Small intestine (tissue), 7 donors: Measurements from ENCODE around the gene TPST2. TPM values are rescaled to one million over a fixed set of nuclear protein-coding genes. Genes with fewer than 3 reads are reported as not detected.
"Not testable (repeated sequence)": the region's sequence is repeated elsewhere in the genome, so short reads cannot be mapped to it uniquely, and the experiment has no call there.

Source experiments
- DNase-seq, 2 donors: peaks; one replicate each; pipeline versions ENCODE4 v3.0.0 to v3.0.0-alpha.2; 2013
- FAIRE-seq: peaks from 2 replicates; lab custom pipeline; 2012; peaks lifted over from hg19 to GRCh38; lab: Jason Lieb, UNC
- H3K27ac ChIP-seq, 3 donors: one replicate each; pipeline ENCODE4 v1.5.1; 2013; ENCODE audit warnings: low read length in 2 of 3, mild to moderate bottlenecking in 2 of 3, control low read depth in 1 of 3, inconsistent platforms in 1 of 3, low read depth in 1 of 3, moderate library complexity in 1 of 3
- H3K27me3 ChIP-seq, 3 donors: one replicate each; pipeline ENCODE4 v1.6.1; 2013; ENCODE audit warnings: low read length in 3 of 3, inconsistent platforms in 1 of 3; ENCODE audit not compliant: control insufficient read depth in 3 of 3, insufficient read depth in 3 of 3
- H3K36me3 ChIP-seq, 3 donors: one replicate each; pipeline ENCODE4 v1.6.1; 2013; ENCODE audit warnings: low read length in 3 of 3, inconsistent platforms in 1 of 3, low read depth in 1 of 3, mild to moderate bottlenecking in 1 of 3, moderate library complexity in 1 of 3; ENCODE audit not compliant: control insufficient read depth in 3 of 3, insufficient read depth in 2 of 3
- H3K4me1 ChIP-seq, 3 donors: one replicate each; pipeline ENCODE4 v1.6.1; 2013; ENCODE audit warnings: low read length in 2 of 3, inconsistent platforms in 1 of 3, low read depth in 1 of 3, mild to moderate bottlenecking in 1 of 3, moderate library complexity in 1 of 3; ENCODE audit not compliant: control insufficient read depth in 3 of 3, insufficient read depth in 2 of 3
- H3K4me3 ChIP-seq, 3 donors: one replicate each; pipeline ENCODE4 v1.5.1; 2013; ENCODE audit warnings: low read length in 3 of 3, control low read depth in 1 of 3, inconsistent platforms in 1 of 3, low read depth in 1 of 3, mild to moderate bottlenecking in 1 of 3, moderate library complexity in 1 of 3
- H3K9me3 ChIP-seq, 2 donors: one replicate each; pipeline ENCODE4 v1.6.1; 2013; ENCODE audit warnings: low read depth in 1 of 2, low read length in 1 of 2; ENCODE audit not compliant: control insufficient read depth in 2 of 2, insufficient read depth in 1 of 2
- WGBS, 3 donors: extraction: QIAGEN DNeasy Blood & Tissue Kit; methylation state at CpG; one replicate each; pipeline ENCODE4 v1.1.7; 2013; 5-methylcytosine and 5-hydroxymethylcytosine counted together
- polyA plus RNA-seq, 4 donors: library from polyadenylated mRNA; stranded (reverse) in 3 of 4; unstranded in 1 of 4; fragments of 200-250 nt in 3 of 4; fragments of 120-200 nt in 1 of 4; gene quantifications; one replicate each; pipeline versions ENCODE4 v1.2.1 to v1.2.3, GENCODE V29; 2013
- donor health status: healthy with polysubstance abuse.
- donor health status: control.
- donor health status: control.
- donor health status: Bipolar disorder and iron deficiency.
- donor health status: healthy.

The TPST2 gene
- polyA plus RNA-seq, 4 donors = 6.3 to 29.2 (median 16.6) TPM

GRCh38 chr22:26536762-26537134 is 53.2 kb downstream of the TPST2 start:
- H3K4me3 ChIP-seq = no peak overlapping the region
- H3K36me3 ChIP-seq = peaks cover 9 to 48% (median 10%) of the 10 kb centered on the region in 3 donors
- DNase-seq (no peak), FAIRE-seq (no peak)
- 95 to 98% (median 96%) methylated on average over 3 of the region's 3 CpGs for WGBS, 3 donors
- no peaks in the 10 kb centered on the region for H3K9me3 ChIP-seq
- no peaks in the 10 kb centered on the region for H3K4me1 ChIP-seq
- no peak overlapping the region for H3K27ac ChIP-seq
- H3K27me3 ChIP-seq = no peaks in the 10 kb centered on the region

GRCh38 chr22:26536056-26536761 is 53.7 kb downstream of the TPST2 start:
- Histone ChIP-seq H3K4me3 (no peak overlapping the region), H3K4me1 (no peaks in the 10 kb centered on the region), H3K27ac (no peak overlapping the region), H3K9me3 (no peaks in the 10 kb centered on the region), H3K36me3 (peaks cover 9 to 47% (median 10%) of the 10 kb centered on the region in 3 donors), H3K27me3 (no peaks in the 10 kb centered on the region)
- DNase-seq = no peak
- WGBS, 3 donors = 91 to 96% (median 94%) methylated on average over 12 of the region's 12 CpGs
- FAIRE-seq = no peak

GRCh38 chr22:26535603-26535908 is 54.4 kb downstream of the TPST2 start:
- FAIRE-seq (no peak), DNase-seq (no peak)
- H3K27me3 ChIP-seq = no peaks in the 10 kb centered on the region
- no peaks in the 10 kb centered on the region for H3K4me1 ChIP-seq
- no peaks in the 10 kb centered on the region for H3K9me3 ChIP-seq
- H3K27ac ChIP-seq = no peak overlapping the region
- 93 to 97% (median 94%) methylated on average over 3 of the region's 3 CpGs for WGBS, 3 donors
- no peak overlapping the region for H3K4me3 ChIP-seq
- H3K36me3 ChIP-seq = peaks cover 6 to 41% (median 9%) of the 10 kb centered on the region in 3 donors

- no peak overlapping the region for H3K4me3 ChIP-seq
- 54 to 84% (median 64%) methylated on average over 13 of the region's 13 CpGs for WGBS, 3 donors
- H3K27ac ChIP-seq = no peak overlapping the region
- H3K36me3 ChIP-seq = peaks cover 3 to 37% (median 8%) of the 10 kb centered on the region in 3 donors
- DNase-seq (no peak), FAIRE-seq (no peak)
- no peaks in the 10 kb centered on the region for H3K4me1 ChIP-seq
- no peaks in the 10 kb centered on the region for H3K27me3 ChIP-seq
- no peaks in the 10 kb centered on the region for H3K9me3 ChIP-seq
Measured at GRCh38 chr22:26534874-26535602, 54.9 kb downstream of the TPST2 start.

- Histone ChIP-seq H3K4me1 (no peaks in the 10 kb centered on the region), H3K9me3 (no peaks in the 10 kb centered on the region), H3K27me3 (no peaks in the 10 kb centered on the region), H3K36me3 (peaks cover 3 to 39% (median 8%) of the 10 kb centered on the region in 3 donors), H3K27ac (no peak overlapping the region), H3K4me3 (no peak overlapping the region)
- FAIRE-seq = no peak
- 77 to 89% (median 79%) methylated on average over 7 of the region's 7 CpGs for WGBS, 3 donors
- DNase-seq = no peak
Measured at GRCh38 chr22:26534171-26534855, 55.6 kb downstream of the TPST2 start.

- no peaks in the 10 kb centered on the region for H3K27me3 ChIP-seq
- peaks cover 3 to 27% (median 5%) of the 10 kb centered on the region in 3 donors for H3K36me3 ChIP-seq
- WGBS, 3 donors = 63 to 78% (median 63%) methylated on average over 2 of the region's 2 CpGs
Measured at GRCh38 chr22:26529345-26529744, 60.6 kb downstream of the TPST2 start.

GRCh38 chr22:26528518-26528917 is 61.4 kb downstream of the TPST2 start:
- not testable (repeated sequence) for H3K9me3 ChIP-seq, H3K27me3 ChIP-seq, H3K4me1 ChIP-seq, FAIRE-seq, H3K27ac ChIP-seq, DNase-seq, H3K4me3 ChIP-seq
- H3K36me3 ChIP-seq = peaks cover 3 to 26% (median 5%) of the 10 kb centered on the region in 3 donors
- 88 to 94% (median 92%) methylated on average over 9 of the region's 9 CpGs for WGBS, 3 donors

More at GRCh38 chr22:26529345-26529744, 60.6 kb downstream of the TPST2 start:
- H3K4me1 ChIP-seq = peaks cover 0 to 4% (median 0%) of the 10 kb centered on the region in 3 donors
- no peak overlapping the region for H3K4me3 ChIP-seq
- no peak overlapping the region for H3K27ac ChIP-seq
- no peak for DNase-seq
- FAIRE-seq = no peak
- no peaks in the 10 kb centered on the region for H3K9me3 ChIP-seq
